ENCODE results near the gene CDK10.

CDK10 gene

DNA sequence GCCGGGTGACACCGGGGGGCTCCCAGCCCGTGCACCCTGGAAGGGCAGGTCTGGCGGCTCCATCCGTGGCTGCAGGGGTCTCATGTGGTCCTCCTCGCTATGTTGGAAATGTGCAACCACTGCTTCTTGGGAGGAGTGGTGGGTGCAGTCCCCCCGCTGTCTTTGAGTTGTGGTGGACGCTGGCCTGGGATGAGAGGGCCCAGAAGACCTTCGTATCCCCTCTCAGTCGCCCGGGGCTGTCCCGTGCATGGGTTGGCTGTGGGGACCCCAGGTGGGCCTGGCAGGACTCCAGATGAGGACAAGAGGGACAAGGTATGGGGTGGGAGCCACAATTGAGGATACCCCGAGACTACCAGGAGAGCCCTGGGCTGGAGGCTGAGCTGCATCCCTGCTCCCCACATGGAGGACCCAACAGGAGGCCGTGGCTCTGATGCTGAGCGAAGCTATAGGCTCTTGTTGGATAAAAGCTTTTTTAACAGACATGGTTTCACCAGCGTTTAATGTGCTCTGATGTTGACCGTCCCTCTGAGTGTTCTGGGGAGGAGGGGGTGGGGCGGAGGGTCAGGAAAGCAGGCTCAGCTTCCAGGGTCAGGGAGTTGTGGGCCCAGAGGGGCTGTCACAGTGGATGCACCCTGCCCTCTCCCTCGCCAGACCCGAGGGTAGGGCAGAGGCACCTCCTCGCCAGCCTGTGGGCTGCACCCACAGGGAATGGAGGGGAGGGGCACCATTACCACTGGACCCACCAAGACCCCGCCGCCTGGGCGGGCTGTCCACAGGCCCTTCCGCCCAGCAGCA lies 9.6 kb downstream of the CDK10 start:
- TF ChIP-seq TCF12 (IDR thresholded peaks at IDR 0.05; ENCODE audit: low read depth) (no peak), TEAD4 (IDR thresholded peaks at IDR 0.05) (no peak), FOXM1 (IDR thresholded peaks at IDR 0.05; ENCODE audit: borderline replicate concordance, low read depth) (no peak), EP300 (IDR thresholded peaks at IDR 0.05; ENCODE audit: borderline replicate concordance) (no peak), ZBTB7A (IDR thresholded peaks at IDR 0.05; ENCODE audit: low read depth) (no peak)
- TF ChIP-seq, protein P1, sequence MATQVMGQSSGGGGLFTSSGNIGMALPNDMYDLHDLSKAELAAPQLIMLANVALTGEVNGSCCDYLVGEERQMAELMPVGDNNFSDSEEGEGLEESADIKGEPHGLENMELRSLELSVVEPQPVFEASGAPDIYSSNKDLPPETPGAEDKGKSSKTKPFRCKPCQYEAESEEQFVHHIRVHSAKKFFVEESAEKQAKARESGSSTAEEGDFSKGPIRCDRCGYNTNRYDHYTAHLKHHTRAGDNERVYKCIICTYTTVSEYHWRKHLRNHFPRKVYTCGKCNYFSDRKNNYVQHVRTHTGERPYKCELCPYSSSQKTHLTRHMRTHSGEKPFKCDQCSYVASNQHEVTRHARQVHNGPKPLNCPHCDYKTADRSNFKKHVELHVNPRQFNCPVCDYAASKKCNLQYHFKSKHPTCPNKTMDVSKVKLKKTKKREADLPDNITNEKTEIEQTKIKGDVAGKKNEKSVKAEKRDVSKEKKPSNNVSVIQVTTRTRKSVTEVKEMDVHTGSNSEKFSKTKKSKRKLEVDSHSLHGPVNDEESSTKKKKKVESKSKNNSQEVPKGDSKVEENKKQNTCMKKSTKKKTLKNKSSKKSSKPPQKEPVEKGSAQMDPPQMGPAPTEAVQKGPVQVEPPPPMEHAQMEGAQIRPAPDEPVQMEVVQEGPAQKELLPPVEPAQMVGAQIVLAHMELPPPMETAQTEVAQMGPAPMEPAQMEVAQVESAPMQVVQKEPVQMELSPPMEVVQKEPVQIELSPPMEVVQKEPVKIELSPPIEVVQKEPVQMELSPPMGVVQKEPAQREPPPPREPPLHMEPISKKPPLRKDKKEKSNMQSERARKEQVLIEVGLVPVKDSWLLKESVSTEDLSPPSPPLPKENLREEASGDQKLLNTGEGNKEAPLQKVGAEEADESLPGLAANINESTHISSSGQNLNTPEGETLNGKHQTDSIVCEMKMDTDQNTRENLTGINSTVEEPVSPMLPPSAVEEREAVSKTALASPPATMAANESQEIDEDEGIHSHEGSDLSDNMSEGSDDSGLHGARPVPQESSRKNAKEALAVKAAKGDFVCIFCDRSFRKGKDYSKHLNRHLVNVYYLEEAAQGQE (IDR thresholded peaks at IDR 0.05; ENCODE audit: low read depth), result no peak

DNA sequence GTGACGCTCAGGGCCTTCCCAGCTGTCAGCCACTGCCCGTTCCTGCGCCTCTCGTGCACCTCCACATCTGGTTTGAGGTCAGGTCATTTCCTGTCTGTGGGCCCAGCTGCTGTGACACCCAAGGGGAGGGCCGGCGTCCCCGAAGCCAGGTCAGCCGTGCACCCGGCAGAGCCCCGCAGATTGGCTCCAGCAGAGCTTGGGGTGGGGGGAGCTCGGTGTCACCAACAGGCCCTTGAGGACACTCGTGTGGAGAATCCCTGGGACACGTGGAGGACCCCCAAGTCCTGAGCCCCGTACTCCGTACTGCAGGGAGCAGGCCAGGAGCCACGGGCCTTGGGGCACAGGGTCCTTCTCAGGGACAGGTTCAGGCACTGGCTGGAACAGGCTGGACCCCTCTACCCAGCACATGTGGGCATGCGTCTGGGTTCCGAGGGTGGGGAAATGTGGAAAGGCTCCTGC lies 10.2 kb downstream of the CDK10 start:
- TF ChIP-seq CEBPB (IDR thresholded peaks at IDR 0.05) (no peak), TCF12 (IDR thresholded peaks at IDR 0.05; ENCODE audit: low read depth) (no peak), ZBTB7A (IDR thresholded peaks at IDR 0.05; ENCODE audit: low read depth) (no peak), NFIC (IDR thresholded peaks at IDR 0.05) (no peak)

DNA sequence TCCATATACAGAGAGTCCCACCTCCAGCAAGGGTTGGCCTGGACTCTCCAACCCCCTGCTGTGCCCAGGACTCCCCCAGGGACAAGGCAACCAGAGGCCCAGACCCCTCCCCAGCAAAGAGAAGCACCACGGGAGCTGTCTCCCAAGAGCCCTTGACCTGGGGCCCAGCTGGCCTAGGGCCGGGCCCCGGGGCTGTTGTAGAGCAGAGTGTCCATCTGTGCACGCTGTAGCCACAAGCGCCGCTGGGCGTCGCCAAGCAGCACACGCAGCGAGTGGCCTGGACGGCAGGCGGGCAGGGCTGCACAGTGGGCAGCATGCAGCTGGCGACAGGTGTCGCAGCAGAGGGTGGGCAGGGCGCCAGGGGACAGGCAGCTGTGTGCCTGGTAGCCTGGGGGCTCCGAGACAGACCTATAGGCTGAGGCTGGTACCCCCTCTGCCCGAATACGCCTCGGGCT lies 10.7 kb downstream of the CDK10 start:
- TF ChIP-seq, protein P2, sequence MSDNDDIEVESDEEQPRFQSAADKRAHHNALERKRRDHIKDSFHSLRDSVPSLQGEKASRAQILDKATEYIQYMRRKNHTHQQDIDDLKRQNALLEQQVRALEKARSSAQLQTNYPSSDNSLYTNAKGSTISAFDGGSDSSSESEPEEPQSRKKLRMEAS (IDR thresholded peaks at IDR 0.05), result no peak
- TF ChIP-seq EP300 (IDR thresholded peaks at IDR 0.05; ENCODE audit: borderline replicate concordance), result no peak
- TF ChIP-seq FOXM1 (IDR thresholded peaks at IDR 0.05; ENCODE audit: borderline replicate concordance, low read depth), result no peak
- TF ChIP-seq CEBPB (IDR thresholded peaks at IDR 0.05), result no peak
- no peak; the same call in 1 of the 2 replicates for TF ChIP-seq ZBTB7A (IDR thresholded peaks at IDR 0.05; ENCODE audit: low read depth)
- TF ChIP-seq, protein P1 (IDR thresholded peaks at IDR 0.05; ENCODE audit: low read depth), result no peak
- no peak for TF ChIP-seq TEAD4 (IDR thresholded peaks at IDR 0.05)
- TF ChIP-seq NFIC (IDR thresholded peaks at IDR 0.05), result no peak
- no peak for TF ChIP-seq TCF12 (IDR thresholded peaks at IDR 0.05; ENCODE audit: low read depth)
- TF ChIP-seq USF1 (IDR thresholded peaks at IDR 0.05), result no peak
- TF ChIP-seq TAF1 (IDR thresholded peaks at IDR 0.05; ENCODE audit: low read depth), result no peak
- TF ChIP-seq RAD21 (IDR thresholded peaks at IDR 0.05; ENCODE audit: low read depth), result no peak
- TF ChIP-seq CREB1 (IDR thresholded peaks at IDR 0.05; ENCODE audit: low read depth), result no peak

DNA sequence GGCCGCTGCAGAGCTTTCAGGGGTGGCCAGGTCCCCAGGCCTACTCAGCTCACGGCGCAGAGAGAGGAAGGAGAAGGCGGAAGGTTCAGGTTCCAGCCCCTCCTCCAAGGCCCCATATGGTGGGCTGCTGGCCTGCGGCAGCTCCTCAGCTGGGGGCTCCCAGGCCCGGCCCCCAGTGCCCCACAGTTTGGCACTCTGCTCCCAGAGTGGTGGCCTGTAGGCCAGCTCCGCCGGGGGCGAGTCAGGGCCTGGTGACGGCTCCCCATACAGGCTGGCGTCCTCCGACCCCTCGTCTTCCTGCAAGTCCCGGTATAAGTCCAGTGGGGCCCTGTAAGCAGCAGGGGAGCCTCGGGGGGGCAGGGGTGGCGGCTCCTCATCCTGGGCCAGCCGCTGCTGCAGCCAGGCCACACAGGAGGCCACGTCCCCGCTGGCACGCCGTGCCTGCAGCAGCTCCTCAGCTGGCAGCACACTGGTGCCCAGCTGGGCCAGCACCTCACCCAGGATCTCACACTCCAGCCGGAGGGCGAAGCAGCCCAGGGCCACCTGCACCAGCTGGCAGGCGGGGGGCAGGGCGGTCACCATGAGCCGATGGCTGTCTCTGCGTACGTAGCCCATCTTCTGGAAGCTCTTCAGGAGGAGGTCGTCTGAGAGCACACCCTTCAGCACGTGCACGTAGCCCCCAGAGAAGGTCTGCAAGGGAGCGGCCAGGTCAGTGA lies 11.3 kb downstream of the CDK10 start:
- TF ChIP-seq EP300 (IDR thresholded peaks at IDR 0.05; ENCODE audit: borderline replicate concordance) (no peak), NFIC (IDR thresholded peaks at IDR 0.05) (no peak), YY1 (IDR thresholded peaks at IDR 0.05; ENCODE audit: low read depth) (no peak), FOXM1 (IDR thresholded peaks at IDR 0.05; ENCODE audit: borderline replicate concordance, low read depth) (no peak)

GRCh38 chr16:89700100-89700648 lies 13.7 kb downstream of the CDK10 start:
- TF ChIP-seq RAD21 (IDR thresholded peaks at IDR 0.05; ENCODE audit: low read depth) (peak; percentile 54; the same call in 1 of the 2 replicates), TCF12 (IDR thresholded peaks at IDR 0.05; ENCODE audit: low read depth) (peak; percentile 57; the same call in 1 of the 2 replicates), TAF1 (IDR thresholded peaks at IDR 0.05; ENCODE audit: low read depth) (peak; percentile 42), NFIC (IDR thresholded peaks at IDR 0.05) (0 out of 2 replicates have a peak, but pooled peaks have one; percentile 14), ZBTB7A (IDR thresholded peaks at IDR 0.05; ENCODE audit: low read depth) (no peak), CEBPB (IDR thresholded peaks at IDR 0.05) (no peak), USF1 (IDR thresholded peaks at IDR 0.05) (peak; percentile 98), EGR1 (IDR thresholded peaks at IDR 0.05) (peak; percentile 97), FOXM1 (IDR thresholded peaks at IDR 0.05; ENCODE audit: borderline replicate concordance, low read depth) (peak; percentile 13; the same call in 1 of the 2 replicates), TEAD4 (IDR thresholded peaks at IDR 0.05) (0 out of 2 replicates have a peak, but pooled peaks have one; percentile 33), EP300 (IDR thresholded peaks at IDR 0.05; ENCODE audit: borderline replicate concordance) (peak; percentile 46; the same call in 1 of the 2 replicates), CREB1 (IDR thresholded peaks at IDR 0.05; ENCODE audit: low read depth) (peak; percentile 85)
- TF ChIP-seq, protein P1 (IDR thresholded peaks at IDR 0.05; ENCODE audit: low read depth), result no peak
- TF ChIP-seq, protein P2 (IDR thresholded peaks at IDR 0.05), result peak; percentile 79

Data from Ishikawa (cell line).